WTC11 (cell line): Measurements from ENCODE around the gene PAQR3. TPM values are rescaled to one million over a fixed set of nuclear protein-coding genes. Genes with fewer than 3 reads are reported as not detected.

Experiments used
- ATAC-seq: fragments of 200-7000 bp; cut with Tn5 transposase; 2 replicates; pipeline ENCODE4 v1.10.0; 2021; ENCODE audit warnings: mild to moderate bottlenecking, moderate library complexity
- CTCF ChIA-PET: fragments of 300-600 bp; sonication (Branson Sonifier 250); formaldehyde crosslinking; loops from one replicate; lab custom pipeline; 2021; ENCODE audit warnings: antibody characterized with exemption; lab: Charles Lee
- POLR2A ChIA-PET: fragments of 350-600 bp; sonication (Branson Sonifier 250); formaldehyde crosslinking; loops from one replicate; lab custom pipeline; 2021; ENCODE audit warnings: antibody characterized with exemption; lab: Charles Lee
- DNase-seq: peaks from one replicate; pipeline ENCODE4 v3.0.0; 2021; ENCODE audit warnings: low spot score
- H3K27ac Mint-ChIP-seq: 2 replicates; pipeline ENCODE4 v1.8.0; 2021; ENCODE audit warnings: mixed read lengths
- H3K27me3 Mint-ChIP-seq: 2 replicates; pipeline ENCODE4 v1.8.0; 2021; ENCODE audit warnings: low read depth, mild to moderate bottlenecking, moderate library complexity, mixed read lengths
- H3K36me3 Mint-ChIP-seq: 2 replicates; pipeline ENCODE4 v1.8.0; 2021; ENCODE audit warnings: mixed read lengths
- H3K4me1 Mint-ChIP-seq: 2 replicates; pipeline ENCODE4 v1.8.0; 2022; ENCODE audit warnings: mixed read lengths
- H3K4me3 Mint-ChIP-seq: 2 replicates; pipeline ENCODE4 v1.8.0; 2021; ENCODE audit warnings: mild to moderate bottlenecking, moderate library complexity, mixed read lengths
- H3K9me3 Mint-ChIP-seq: 2 replicates; pipeline ENCODE4 v1.8.0; 2021; ENCODE audit warnings: mixed read lengths
- CREB1 ChIP-seq: sonication (generic); formaldehyde crosslinking; IDR thresholded peaks from 2 replicates; pipeline ENCODE4 v1.8.0; 2023; ENCODE audit warnings: mild to moderate bottlenecking, missing genetic modification reagents
- ESRRA ChIP-seq: sonication (generic); formaldehyde crosslinking; IDR thresholded peaks from 2 replicates; pipeline ENCODE4 v1.8.1; 2022; ENCODE audit warnings: mild to moderate bottlenecking, missing genetic modification reagents, borderline replicate concordance
- FOXK1 ChIP-seq: sonication (generic); formaldehyde crosslinking; IDR thresholded peaks from 2 replicates; pipeline ENCODE4 v1.8.0; 2022; ENCODE audit warnings: mild to moderate bottlenecking, moderate library complexity, missing genetic modification reagents
- FOXP1 ChIP-seq: sonication (generic); formaldehyde crosslinking; IDR thresholded peaks from 2 replicates; pipeline ENCODE4 v1.8.0; 2022; ENCODE audit warnings: missing genetic modification reagents, mild to moderate bottlenecking, moderate library complexity, borderline replicate concordance
- FOXP4 ChIP-seq: sonication (generic); formaldehyde crosslinking; IDR thresholded peaks from 2 replicates; pipeline ENCODE4 v1.8.0; 2022; ENCODE audit warnings: mild to moderate bottlenecking, missing genetic modification reagents
- JAZF1 ChIP-seq: fragments of 250-450 bp; sonication (Bioruptor Pico); IDR thresholded peaks from 2 replicates; pipeline ENCODE4 v1.9.0; 2021; ENCODE audit warnings: moderate library complexity, mild to moderate bottlenecking, inconsistent platforms
- MYBL2 ChIP-seq: sonication (generic); formaldehyde crosslinking; IDR thresholded peaks from 2 replicates; pipeline ENCODE4 v1.8.1; 2023; ENCODE audit warnings: mild to moderate bottlenecking, moderate library complexity, missing genetic modification reagents
- OVOL2 ChIP-seq: fragments of 250-450 bp; sonication (Bioruptor Pico); IDR thresholded peaks from 2 replicates; pipeline ENCODE4 v1.9.0; 2021; ENCODE audit warnings: mild to moderate bottlenecking, borderline replicate concordance
- PRRX2 ChIP-seq: fragments of 250-450 bp; sonication (Bioruptor Pico); IDR thresholded peaks from 2 replicates; pipeline ENCODE4 v1.8.0; 2021; ENCODE audit warnings: mild to moderate bottlenecking
- RORB ChIP-seq: fragments of 250-450 bp; sonication (Bioruptor Pico); IDR thresholded peaks from 2 replicates; pipeline ENCODE4 v1.9.0; 2021; ENCODE audit warnings: mild to moderate bottlenecking
- STAT6 ChIP-seq: sonication (generic); formaldehyde crosslinking; conservative IDR thresholded peaks from 2 replicates; pipeline ENCODE4 v1.8.1; 2023; ENCODE audit warnings: mild to moderate bottlenecking, low read depth, missing genetic modification reagents, moderate library complexity
- TCF7 ChIP-seq: sonication (generic); formaldehyde crosslinking; IDR thresholded peaks from 2 replicates; pipeline ENCODE4 v1.8.0; 2022; ENCODE audit warnings: mild to moderate bottlenecking, low read depth, missing genetic modification reagents, moderate library complexity
- ZNF121 ChIP-seq: sonication (generic); formaldehyde crosslinking; IDR thresholded peaks from 2 replicates; pipeline ENCODE4 v1.8.0; 2023; ENCODE audit warnings: missing genetic modification reagents
- total RNA-seq: library from RNA; stranded (reverse); gene quantifications from 3 replicates; pipeline ENCODE4 v1.2.3, GENCODE V29; 2021
- TF ChIP-seq, protein P1 (sequence below): fragments of 200-600 bp; IDR thresholded peaks from 2 replicates; pipeline ENCODE4 v1.8.0; 2022; ENCODE audit warnings: antibody characterized with exemption
- TF ChIP-seq, protein P2 (sequence below): sonication (generic); formaldehyde crosslinking; IDR thresholded peaks from 2 replicates; pipeline ENCODE4 v1.8.1; 2022; ENCODE audit warnings: low read depth, mild to moderate bottlenecking, moderate library complexity, missing genetic modification reagents, borderline replicate concordance
- TF ChIP-seq, protein P3 (sequence below): sonication (generic); formaldehyde crosslinking; IDR thresholded peaks from 2 replicates; pipeline ENCODE4 v1.8.0; 2023; ENCODE audit warnings: mild to moderate bottlenecking, missing genetic modification reagents
- TF ChIP-seq, protein P4 (sequence below): sonication (generic); formaldehyde crosslinking; IDR thresholded peaks from 2 replicates; pipeline ENCODE4 v1.8.1; 2023; ENCODE audit warnings: mild to moderate bottlenecking, missing genetic modification reagents
- TF ChIP-seq, protein P5 (sequence below): sonication (generic); formaldehyde crosslinking; IDR thresholded peaks from 2 replicates; pipeline ENCODE4 v1.8.0; 2023; ENCODE audit warnings: missing genetic modification reagents, mild to moderate bottlenecking, borderline replicate concordance

Gene PAQR3
- total RNA-seq, 1 experiment from 2014 or later, result 28.1 TPM

DNA sequence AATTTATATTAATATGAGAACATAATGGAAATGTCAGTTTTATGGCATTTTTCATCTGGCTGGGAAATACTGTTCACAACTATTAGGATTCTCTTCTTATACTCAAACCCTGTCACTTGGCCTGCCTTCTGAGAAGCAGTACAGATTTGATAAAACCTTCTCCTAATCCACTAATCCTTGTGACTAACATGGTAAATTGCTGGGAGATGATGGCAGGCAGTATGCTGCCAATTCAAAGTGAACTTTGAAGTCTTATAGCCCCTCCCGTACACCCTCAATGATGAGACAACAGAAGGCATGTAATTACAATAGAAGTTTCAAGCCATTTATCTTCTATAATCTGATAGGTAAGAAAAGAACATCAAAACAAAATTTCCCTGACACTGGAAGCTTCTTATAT is 36.9 kb downstream of the PAQR3 start:
- H3K27ac Mint-ChIP-seq, result no peak overlapping the region
- no peak overlapping the region for H3K4me3 Mint-ChIP-seq
- ChIA-PET CTCF (interaction anchor here (0.6 kb wide), 1 partner anchor 1178 kb away, joined by 3 read pairs; no protein-coding TSS in a partner anchor), POLR2A (interaction anchor here (0.5 kb wide), 1 partner anchor 176 kb away, joined by 4 read pairs; no protein-coding TSS in a partner anchor)
- H3K9me3 Mint-ChIP-seq, result no peaks in the 10 kb centered on the region
- no peak for DNase-seq
- H3K27me3 Mint-ChIP-seq, result no peaks in the 10 kb centered on the region
- no peak for ATAC-seq
- TF ChIP-seq, protein P1, sequence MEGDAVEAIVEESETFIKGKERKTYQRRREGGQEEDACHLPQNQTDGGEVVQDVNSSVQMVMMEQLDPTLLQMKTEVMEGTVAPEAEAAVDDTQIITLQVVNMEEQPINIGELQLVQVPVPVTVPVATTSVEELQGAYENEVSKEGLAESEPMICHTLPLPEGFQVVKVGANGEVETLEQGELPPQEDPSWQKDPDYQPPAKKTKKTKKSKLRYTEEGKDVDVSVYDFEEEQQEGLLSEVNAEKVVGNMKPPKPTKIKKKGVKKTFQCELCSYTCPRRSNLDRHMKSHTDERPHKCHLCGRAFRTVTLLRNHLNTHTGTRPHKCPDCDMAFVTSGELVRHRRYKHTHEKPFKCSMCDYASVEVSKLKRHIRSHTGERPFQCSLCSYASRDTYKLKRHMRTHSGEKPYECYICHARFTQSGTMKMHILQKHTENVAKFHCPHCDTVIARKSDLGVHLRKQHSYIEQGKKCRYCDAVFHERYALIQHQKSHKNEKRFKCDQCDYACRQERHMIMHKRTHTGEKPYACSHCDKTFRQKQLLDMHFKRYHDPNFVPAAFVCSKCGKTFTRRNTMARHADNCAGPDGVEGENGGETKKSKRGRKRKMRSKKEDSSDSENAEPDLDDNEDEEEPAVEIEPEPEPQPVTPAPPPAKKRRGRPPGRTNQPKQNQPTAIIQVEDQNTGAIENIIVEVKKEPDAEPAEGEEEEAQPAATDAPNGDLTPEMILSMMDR, result no peak
- TF ChIP-seq MYBL2 (CRISPR knock-in tag) (no peak), JAZF1 (no peak)
- TF ChIP-seq, all 79 proteins: peak for 0
- Mint-ChIP-seq H3K4me1 (no peaks in the 10 kb centered on the region), H3K36me3 (no peaks in the 10 kb centered on the region)

GRCh38 chr4:78901882-78902281 is 37.4 kb downstream of the PAQR3 start:
- Mint-ChIP-seq H3K4me3 (no peak overlapping the region), H3K27ac (no peak overlapping the region), H3K27me3 (no peaks in the 10 kb centered on the region), H3K4me1 (no peaks in the 10 kb centered on the region), H3K9me3 (no peaks in the 10 kb centered on the region), H3K36me3 (no peaks in the 10 kb centered on the region)
- POLR2A ChIA-PET, result interaction anchor here (0.5 kb wide), 1 partner anchor 175 kb away, joined by 4 read pairs; no protein-coding TSS in a partner anchor
- CTCF ChIA-PET, result no interaction called here
- ATAC-seq (no peak), DNase-seq (no peak)
- TF ChIP-seq, protein P2, sequence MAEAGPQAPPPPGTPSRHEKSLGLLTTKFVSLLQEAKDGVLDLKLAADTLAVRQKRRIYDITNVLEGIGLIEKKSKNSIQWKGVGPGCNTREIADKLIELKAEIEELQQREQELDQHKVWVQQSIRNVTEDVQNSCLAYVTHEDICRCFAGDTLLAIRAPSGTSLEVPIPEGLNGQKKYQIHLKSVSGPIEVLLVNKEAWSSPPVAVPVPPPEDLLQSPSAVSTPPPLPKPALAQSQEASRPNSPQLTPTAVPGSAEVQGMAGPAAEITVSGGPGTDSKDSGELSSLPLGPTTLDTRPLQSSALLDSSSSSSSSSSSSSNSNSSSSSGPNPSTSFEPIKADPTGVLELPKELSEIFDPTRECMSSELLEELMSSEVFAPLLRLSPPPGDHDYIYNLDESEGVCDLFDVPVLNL (CRISPR knock-in tag), result no peak
- TF ChIP-seq FOXP4 (CRISPR knock-in tag) (no peak), OVOL2 (CRISPR knock-in tag) (no peak), TCF7 (CRISPR knock-in tag) (no peak), RORB (CRISPR knock-in tag) (no peak), PRRX2 (CRISPR knock-in tag) (no peak), STAT6 (CRISPR knock-in tag) (no peak), FOXK1 (no peak), ZNF121 (CRISPR knock-in tag) (no peak), FOXP1 (CRISPR knock-in tag) (no peak), ESRRA (no peak), CREB1 (CRISPR knock-in tag) (no peak)
- TF ChIP-seq, protein P3, sequence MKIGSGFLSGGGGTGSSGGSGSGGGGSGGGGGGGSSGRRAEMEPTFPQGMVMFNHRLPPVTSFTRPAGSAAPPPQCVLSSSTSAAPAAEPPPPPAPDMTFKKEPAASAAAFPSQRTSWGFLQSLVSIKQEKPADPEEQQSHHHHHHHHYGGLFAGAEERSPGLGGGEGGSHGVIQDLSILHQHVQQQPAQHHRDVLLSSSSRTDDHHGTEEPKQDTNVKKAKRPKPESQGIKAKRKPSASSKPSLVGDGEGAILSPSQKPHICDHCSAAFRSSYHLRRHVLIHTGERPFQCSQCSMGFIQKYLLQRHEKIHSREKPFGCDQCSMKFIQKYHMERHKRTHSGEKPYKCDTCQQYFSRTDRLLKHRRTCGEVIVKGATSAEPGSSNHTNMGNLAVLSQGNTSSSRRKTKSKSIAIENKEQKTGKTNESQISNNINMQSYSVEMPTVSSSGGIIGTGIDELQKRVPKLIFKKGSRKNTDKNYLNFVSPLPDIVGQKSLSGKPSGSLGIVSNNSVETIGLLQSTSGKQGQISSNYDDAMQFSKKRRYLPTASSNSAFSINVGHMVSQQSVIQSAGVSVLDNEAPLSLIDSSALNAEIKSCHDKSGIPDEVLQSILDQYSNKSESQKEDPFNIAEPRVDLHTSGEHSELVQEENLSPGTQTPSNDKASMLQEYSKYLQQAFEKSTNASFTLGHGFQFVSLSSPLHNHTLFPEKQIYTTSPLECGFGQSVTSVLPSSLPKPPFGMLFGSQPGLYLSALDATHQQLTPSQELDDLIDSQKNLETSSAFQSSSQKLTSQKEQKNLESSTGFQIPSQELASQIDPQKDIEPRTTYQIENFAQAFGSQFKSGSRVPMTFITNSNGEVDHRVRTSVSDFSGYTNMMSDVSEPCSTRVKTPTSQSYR (CRISPR knock-in tag), result no peak
- TF ChIP-seq, protein P4, sequence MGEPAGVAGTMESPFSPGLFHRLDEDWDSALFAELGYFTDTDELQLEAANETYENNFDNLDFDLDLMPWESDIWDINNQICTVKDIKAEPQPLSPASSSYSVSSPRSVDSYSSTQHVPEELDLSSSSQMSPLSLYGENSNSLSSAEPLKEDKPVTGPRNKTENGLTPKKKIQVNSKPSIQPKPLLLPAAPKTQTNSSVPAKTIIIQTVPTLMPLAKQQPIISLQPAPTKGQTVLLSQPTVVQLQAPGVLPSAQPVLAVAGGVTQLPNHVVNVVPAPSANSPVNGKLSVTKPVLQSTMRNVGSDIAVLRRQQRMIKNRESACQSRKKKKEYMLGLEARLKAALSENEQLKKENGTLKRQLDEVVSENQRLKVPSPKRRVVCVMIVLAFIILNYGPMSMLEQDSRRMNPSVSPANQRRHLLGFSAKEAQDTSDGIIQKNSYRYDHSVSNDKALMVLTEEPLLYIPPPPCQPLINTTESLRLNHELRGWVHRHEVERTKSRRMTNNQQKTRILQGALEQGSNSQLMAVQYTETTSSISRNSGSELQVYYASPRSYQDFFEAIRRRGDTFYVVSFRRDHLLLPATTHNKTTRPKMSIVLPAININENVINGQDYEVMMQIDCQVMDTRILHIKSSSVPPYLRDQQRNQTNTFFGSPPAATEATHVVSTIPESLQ (CRISPR knock-in tag), result no peak
- TF ChIP-seq, protein P5, sequence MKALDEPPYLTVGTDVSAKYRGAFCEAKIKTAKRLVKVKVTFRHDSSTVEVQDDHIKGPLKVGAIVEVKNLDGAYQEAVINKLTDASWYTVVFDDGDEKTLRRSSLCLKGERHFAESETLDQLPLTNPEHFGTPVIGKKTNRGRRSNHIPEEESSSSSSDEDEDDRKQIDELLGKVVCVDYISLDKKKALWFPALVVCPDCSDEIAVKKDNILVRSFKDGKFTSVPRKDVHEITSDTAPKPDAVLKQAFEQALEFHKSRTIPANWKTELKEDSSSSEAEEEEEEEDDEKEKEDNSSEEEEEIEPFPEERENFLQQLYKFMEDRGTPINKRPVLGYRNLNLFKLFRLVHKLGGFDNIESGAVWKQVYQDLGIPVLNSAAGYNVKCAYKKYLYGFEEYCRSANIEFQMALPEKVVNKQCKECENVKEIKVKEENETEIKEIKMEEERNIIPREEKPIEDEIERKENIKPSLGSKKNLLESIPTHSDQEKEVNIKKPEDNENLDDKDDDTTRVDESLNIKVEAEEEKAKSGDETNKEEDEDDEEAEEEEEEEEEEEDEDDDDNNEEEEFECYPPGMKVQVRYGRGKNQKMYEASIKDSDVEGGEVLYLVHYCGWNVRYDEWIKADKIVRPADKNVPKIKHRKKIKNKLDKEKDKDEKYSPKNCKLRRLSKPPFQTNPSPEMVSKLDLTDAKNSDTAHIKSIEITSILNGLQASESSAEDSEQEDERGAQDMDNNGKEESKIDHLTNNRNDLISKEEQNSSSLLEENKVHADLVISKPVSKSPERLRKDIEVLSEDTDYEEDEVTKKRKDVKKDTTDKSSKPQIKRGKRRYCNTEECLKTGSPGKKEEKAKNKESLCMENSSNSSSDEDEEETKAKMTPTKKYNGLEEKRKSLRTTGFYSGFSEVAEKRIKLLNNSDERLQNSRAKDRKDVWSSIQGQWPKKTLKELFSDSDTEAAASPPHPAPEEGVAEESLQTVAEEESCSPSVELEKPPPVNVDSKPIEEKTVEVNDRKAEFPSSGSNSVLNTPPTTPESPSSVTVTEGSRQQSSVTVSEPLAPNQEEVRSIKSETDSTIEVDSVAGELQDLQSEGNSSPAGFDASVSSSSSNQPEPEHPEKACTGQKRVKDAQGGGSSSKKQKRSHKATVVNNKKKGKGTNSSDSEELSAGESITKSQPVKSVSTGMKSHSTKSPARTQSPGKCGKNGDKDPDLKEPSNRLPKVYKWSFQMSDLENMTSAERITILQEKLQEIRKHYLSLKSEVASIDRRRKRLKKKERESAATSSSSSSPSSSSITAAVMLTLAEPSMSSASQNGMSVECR (CRISPR knock-in tag), result no peak
